ENCODE results near the gene DGKE.
A peak's percentile ranks its signal among the peaks of the same experiment; 100 is the strongest.

Gene DGKE

GRCh38 chr17:56830726-56831368 is 3.1 kb upstream of the DGKE start:
- TF ChIP-seq, protein P1, sequence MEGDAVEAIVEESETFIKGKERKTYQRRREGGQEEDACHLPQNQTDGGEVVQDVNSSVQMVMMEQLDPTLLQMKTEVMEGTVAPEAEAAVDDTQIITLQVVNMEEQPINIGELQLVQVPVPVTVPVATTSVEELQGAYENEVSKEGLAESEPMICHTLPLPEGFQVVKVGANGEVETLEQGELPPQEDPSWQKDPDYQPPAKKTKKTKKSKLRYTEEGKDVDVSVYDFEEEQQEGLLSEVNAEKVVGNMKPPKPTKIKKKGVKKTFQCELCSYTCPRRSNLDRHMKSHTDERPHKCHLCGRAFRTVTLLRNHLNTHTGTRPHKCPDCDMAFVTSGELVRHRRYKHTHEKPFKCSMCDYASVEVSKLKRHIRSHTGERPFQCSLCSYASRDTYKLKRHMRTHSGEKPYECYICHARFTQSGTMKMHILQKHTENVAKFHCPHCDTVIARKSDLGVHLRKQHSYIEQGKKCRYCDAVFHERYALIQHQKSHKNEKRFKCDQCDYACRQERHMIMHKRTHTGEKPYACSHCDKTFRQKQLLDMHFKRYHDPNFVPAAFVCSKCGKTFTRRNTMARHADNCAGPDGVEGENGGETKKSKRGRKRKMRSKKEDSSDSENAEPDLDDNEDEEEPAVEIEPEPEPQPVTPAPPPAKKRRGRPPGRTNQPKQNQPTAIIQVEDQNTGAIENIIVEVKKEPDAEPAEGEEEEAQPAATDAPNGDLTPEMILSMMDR (conservative IDR thresholded peaks at IDR 0.05; ENCODE audit: low read depth, low read length), result no peak
- no peak for DNase-seq (ENCODE audit: low read depth)
- no peak overlapping the region for H3K4me3 ChIP-seq (ENCODE audit: low read depth, low read length)

- H3K4me3 ChIP-seq (ENCODE audit: low read depth, low read length), result no peak overlapping the region
- DNase-seq (ENCODE audit: low read depth), result no peak
- TF ChIP-seq, protein P1 (conservative IDR thresholded peaks at IDR 0.05; ENCODE audit: low read depth, low read length), result no peak
These were observed 2.4 kb upstream of the DGKE start for GRCh38 chr17:56831369-56832095.

GRCh38 chr17:56832446-56832845 is 1.5 kb upstream of the DGKE start:
- H3K4me3 ChIP-seq (ENCODE audit: low read depth, low read length), result no peak overlapping the region
- DNase-seq (ENCODE audit: low read depth), result no peak
- TF ChIP-seq, protein P1 (conservative IDR thresholded peaks at IDR 0.05; ENCODE audit: low read depth, low read length), result no peak

DNA sequence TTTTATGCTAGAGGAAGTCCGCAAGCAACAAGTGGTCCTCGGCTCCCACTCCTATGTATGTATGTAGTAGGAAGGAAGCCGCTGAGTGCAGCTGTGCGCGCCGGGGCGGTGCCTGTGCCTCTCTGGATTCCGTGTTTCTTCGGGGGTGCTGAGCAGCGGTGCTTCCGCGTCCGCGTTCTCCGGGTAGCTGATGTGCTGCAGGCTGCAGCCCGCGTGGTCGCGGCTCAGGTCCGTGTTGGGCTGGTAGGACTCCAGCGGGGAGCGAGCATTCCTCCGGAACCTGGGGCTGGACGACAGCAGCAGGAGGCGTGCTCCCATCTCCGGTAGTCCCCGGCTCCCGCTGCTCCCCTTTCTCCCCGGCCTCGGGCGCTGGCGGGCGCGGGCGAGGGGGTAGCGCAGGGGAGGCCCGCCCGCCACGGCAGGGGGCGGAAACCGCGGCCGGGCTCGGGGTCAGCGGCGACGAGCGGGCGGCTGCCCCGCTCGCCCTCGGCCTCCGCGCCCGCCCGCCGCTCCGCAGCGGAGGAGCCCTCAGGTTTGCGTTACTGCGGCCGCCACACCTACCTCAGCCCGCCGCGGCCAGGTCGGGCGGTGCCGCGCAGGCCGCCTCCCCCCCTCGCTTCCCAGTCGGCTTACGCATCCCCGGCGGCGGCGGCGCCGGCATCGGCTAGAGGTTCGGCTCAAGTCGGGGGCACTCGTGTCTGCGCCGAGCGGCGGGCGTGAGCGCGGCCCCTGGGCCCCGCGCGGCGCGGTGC is 718 bp upstream of the DGKE start:
- TF ChIP-seq, protein P1 (conservative IDR thresholded peaks at IDR 0.05; ENCODE audit: low read depth, low read length), result no peak
- H3K4me3 ChIP-seq (ENCODE audit: low read depth, low read length), result peak overlapping the region; percentile 73
- DNase-seq (ENCODE audit: low read depth), result peak; percentile 58

DNA sequence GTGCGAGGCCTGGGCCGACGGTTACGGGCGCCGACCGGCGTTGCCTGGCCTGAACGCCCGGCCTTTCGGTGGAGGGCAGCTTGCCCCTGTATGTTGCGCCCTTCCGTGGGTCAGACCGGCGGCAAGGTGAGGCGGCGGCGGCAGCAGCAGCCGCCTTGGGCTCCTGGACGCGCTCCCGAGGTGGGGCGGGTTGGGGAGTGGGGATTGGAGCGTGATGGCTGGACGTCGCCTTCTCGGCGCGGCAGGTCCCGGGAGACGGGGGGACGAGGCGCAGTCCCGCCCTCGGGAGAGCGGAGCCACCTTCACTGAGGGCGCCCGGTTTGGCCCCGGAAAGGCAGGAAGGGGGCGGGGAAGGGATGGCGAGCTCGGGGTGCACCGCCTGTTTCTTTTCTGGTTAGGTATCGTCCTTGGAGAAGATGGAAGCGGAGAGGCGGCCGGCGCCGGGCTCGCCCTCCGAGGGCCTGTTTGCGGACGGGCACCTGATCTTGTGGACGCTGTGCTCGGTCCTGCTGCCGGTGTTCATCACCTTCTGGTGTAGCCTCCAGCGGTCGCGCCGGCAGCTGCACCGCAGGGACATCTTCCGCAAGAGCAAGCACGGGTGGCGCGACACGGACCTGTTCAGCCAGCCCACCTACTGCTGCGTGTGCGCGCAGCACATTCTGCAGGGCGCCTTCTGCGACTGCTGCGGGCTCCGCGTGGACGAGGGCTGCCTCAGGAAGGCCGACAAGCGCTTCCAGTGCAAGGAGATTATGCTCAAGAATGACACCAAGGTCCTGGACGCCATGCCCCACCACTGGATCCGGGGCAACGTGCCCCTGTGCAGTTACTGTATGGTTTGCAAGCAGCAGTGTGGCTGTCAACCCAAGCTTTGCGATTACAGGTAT is 671 bp downstream of the DGKE start:
- peak; percentile 13 for DNase-seq (ENCODE audit: low read depth)
- peak overlapping the region; percentile 73 for H3K4me3 ChIP-seq (ENCODE audit: low read depth, low read length)
- TF ChIP-seq, protein P1 (conservative IDR thresholded peaks at IDR 0.05; ENCODE audit: low read depth, low read length), result no peak

DNA sequence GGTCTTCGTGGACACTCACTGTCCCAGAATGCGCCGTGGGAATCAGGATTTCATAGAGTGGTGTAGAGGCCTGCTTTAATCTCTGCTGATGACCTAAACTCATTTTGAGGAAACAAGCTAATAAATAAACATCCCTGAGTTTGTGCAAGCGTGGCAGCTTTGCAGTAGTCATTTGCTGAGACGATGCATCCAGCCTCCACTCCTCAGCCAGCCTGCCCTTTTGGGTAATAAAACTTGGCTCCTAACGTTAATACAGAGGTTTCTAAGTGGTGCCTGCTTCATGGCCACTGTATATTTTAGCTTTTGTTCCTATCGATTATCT is 1.3 kb downstream of the DGKE start:
- H3K4me3 ChIP-seq (ENCODE audit: low read depth, low read length), result peak overlapping the region; percentile 73
- TF ChIP-seq, protein P1 (conservative IDR thresholded peaks at IDR 0.05; ENCODE audit: low read depth, low read length), result no peak
- DNase-seq (ENCODE audit: low read depth), result no peak
